ENCODE measurements around the gene BCAN.

The BCAN gene, protein sequence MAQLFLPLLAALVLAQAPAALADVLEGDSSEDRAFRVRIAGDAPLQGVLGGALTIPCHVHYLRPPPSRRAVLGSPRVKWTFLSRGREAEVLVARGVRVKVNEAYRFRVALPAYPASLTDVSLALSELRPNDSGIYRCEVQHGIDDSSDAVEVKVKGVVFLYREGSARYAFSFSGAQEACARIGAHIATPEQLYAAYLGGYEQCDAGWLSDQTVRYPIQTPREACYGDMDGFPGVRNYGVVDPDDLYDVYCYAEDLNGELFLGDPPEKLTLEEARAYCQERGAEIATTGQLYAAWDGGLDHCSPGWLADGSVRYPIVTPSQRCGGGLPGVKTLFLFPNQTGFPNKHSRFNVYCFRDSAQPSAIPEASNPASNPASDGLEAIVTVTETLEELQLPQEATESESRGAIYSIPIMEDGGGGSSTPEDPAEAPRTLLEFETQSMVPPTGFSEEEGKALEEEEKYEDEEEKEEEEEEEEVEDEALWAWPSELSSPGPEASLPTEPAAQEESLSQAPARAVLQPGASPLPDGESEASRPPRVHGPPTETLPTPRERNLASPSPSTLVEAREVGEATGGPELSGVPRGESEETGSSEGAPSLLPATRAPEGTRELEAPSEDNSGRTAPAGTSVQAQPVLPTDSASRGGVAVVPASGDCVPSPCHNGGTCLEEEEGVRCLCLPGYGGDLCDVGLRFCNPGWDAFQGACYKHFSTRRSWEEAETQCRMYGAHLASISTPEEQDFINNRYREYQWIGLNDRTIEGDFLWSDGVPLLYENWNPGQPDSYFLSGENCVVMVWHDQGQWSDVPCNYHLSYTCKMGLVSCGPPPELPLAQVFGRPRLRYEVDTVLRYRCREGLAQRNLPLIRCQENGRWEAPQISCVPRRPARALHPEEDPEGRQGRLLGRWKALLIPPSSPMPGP

DNA sequence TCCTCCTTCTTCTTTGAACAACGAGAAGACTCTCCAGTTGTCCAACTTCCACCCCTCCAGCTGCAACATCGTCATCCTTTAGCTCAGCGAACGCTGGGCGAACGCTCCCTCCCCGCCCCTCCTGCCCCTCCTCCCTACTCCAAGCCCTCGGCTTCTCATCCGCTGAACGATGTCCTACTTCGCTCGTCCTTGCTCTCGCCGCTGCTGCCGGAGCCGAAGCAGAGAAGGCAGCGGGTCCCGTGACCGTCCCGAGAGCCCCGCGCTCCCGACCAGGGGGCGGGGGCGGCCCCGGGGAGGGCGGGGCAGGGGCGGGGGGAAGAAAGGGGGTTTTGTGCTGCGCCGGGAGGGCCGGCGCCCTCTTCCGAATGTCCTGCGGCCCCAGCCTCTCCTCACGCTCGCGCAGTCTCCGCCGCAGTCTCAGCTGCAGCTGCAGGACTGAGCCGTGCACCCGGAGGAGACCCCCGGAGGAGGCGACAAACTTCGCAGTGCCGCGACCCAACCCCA, at the start of gene BCAN:
Gene BCAN (plus strand): TSS at position 357 of the 504 bp plus-strand sequence. CDS start 3,938 bp downstream, outside the sequence.
- DNase-seq (ENCODE audit: low read depth): no peak
- H3K4me3 ChIP-seq (ENCODE audit: low read depth, low read length): no peak within 1 kb of the TSS
- TF ChIP-seq, protein P1, sequence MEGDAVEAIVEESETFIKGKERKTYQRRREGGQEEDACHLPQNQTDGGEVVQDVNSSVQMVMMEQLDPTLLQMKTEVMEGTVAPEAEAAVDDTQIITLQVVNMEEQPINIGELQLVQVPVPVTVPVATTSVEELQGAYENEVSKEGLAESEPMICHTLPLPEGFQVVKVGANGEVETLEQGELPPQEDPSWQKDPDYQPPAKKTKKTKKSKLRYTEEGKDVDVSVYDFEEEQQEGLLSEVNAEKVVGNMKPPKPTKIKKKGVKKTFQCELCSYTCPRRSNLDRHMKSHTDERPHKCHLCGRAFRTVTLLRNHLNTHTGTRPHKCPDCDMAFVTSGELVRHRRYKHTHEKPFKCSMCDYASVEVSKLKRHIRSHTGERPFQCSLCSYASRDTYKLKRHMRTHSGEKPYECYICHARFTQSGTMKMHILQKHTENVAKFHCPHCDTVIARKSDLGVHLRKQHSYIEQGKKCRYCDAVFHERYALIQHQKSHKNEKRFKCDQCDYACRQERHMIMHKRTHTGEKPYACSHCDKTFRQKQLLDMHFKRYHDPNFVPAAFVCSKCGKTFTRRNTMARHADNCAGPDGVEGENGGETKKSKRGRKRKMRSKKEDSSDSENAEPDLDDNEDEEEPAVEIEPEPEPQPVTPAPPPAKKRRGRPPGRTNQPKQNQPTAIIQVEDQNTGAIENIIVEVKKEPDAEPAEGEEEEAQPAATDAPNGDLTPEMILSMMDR (IDR thresholded peaks at IDR 0.05; ENCODE audit: low read depth, low read length, missing control alignments): no peak

DNA sequence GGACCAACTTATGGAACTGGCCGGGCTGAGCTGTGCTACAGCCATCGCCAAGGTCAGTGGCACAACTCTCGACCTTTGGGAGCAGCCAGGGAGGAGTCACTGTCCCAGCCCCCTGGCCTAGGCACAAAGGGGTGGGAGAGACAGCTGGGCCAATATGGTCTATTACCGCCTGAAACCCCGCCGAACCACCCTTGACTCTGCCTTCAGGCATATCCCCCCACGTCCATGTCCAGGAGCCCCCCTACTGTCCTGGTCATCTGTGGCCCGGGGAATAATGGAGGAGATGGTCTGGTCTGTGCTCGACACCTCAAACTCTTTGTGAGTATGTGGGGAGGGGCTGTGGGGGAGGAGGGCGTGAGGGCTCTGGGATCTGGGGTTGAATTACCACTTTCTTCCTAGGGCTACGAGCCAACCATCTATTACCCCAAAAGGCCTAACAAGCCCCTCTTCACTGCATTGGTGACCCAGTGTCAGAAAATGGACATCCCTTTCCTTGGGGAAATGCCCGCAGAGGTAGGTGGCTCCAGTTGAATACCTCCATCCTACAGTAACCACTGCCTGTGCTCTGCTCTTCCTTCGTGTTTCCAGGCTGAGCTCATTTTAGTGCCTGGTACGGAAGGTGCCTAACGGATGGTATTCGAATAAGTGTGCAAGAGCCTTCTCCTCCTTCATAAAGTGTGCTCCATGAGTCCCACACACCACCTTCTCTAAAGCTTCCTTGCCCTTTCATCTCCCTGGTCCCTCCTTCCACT, 49.6 kb upstream of the BCAN start:
- peak overlapping the region; percentile 77 for H3K4me3 ChIP-seq (ENCODE audit: low read depth, low read length)
- DNase-seq (ENCODE audit: low read depth): no peak
- TF ChIP-seq, protein P1 (IDR thresholded peaks at IDR 0.05; ENCODE audit: low read depth, low read length, missing control alignments): no peak

DNA sequence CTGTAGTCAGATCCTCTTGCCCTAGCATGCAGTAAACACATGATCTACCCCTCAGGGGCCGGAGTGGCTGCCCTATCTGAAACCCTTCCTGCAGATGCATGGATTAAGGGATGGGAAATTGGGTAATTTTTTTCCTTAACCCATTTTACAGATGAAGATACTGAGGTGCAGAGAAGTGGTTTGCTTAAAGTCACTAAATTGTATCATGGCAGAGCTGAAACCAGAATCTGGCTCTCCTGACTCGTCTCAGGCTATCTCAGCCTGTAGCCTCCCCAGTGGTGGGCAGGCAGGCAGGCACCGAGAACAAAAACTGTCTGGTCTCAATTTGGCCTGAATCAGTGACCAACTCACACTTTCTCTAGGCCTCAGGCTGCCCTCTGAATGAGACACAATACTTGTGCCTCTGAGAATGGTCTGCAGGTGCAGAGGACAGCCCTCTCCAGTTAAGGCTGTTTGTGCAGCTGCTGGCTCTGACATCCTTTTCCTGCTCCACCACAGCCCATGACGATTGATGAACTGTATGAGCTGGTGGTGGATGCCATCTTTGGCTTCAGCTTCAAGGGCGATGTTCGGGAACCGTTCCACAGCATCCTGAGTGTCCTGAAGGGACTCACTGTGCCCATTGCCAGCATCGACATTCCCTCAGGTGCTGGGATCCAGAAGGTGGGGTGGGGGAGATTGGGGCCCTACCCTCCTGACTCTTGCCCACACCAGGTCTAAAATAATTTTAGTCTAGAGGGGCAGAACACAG, 48.8 kb upstream of the BCAN start:
- no peak overlapping the region for H3K4me3 ChIP-seq (ENCODE audit: low read depth, low read length)
- DNase-seq (ENCODE audit: low read depth): no peak
- TF ChIP-seq, protein P1 (IDR thresholded peaks at IDR 0.05; ENCODE audit: low read depth, low read length, missing control alignments): no peak

DNA sequence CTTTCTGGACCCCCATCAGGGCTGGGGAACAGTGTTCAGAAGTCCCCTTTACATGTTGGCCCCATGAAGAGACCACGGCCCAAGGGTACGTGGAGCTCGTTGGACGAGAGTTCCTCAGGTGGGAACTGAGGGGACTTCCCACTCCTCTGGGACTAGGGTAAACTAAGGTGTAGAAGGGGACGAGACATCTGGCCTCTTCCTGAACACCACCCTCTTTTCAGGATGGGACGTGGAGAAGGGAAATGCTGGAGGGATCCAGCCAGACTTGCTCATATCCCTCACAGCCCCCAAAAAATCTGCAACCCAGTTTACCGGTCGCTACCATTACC, 48.3 kb upstream of the BCAN start:
- DNase-seq (ENCODE audit: low read depth): no peak
- H3K4me3 ChIP-seq (ENCODE audit: low read depth, low read length): no peak overlapping the region
- TF ChIP-seq, protein P1 (IDR thresholded peaks at IDR 0.05; ENCODE audit: low read depth, low read length, missing control alignments): no peak

DNA sequence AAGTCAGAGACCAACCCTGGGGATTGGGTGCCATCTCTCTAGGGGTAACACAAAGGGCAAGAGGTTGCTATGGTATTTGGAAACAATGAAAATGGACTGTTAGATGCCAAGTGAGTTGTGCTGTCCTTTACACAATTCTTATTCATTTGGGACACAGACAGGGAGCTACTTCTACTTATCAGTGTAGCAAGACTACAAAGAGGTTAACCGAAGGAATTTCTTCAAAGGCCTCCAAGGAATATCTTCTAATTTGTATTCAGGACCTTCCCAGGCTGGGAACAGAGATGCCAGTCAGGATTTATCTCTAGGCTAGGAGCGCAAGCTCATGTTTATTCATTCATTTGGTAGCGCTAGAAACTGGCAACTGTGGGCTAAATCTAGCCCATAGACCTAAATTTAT, 47.7 kb upstream of the BCAN start:
- DNase-seq (ENCODE audit: low read depth): no peak
- TF ChIP-seq, protein P1 (IDR thresholded peaks at IDR 0.05; ENCODE audit: low read depth, low read length, missing control alignments): no peak
- H3K4me3 ChIP-seq (ENCODE audit: low read depth, low read length): no peak overlapping the region

DNA sequence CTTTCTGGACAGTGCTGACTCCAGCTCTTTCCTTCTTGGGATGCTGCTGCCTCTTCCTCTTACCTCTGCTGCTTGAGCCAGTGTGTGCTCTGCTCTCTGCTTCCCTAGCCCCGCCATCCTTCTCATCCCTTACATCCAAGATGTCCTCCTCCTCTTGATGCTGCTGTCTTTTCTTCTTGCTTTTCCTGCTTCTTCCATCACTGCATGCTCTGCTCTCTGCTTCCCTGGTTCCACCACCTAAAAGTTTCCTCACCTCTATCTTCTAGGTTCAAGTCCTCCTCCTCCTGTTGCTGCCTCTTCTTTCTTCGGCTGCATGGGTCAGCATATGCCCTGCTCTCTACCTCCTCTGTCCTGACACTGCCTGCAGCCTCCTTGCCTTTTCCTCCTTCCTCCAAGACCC, 46.9 kb upstream of the BCAN start:
- TF ChIP-seq, protein P1 (IDR thresholded peaks at IDR 0.05; ENCODE audit: low read depth, low read length, missing control alignments): no peak
- no peak overlapping the region for H3K4me3 ChIP-seq (ENCODE audit: low read depth, low read length)
- no peak for DNase-seq (ENCODE audit: low read depth)
